HEK293T (cell line): ENCODE data around the gene MSMP.

Source experiments
- BHLHE40 ChIP-seq: fragments of 450-650 bp; IDR thresholded peaks from 2 replicates; pipeline ENCODE4 v1.6.1; 2016; ENCODE audit warnings: mild to moderate bottlenecking, moderate library complexity, borderline replicate concordance
- ELF4 ChIP-seq: fragments of 450-650 bp; IDR thresholded peaks from 2 replicates; pipeline ENCODE4 v1.6.1; 2017; ENCODE audit warnings: antibody characterized with exemption
- FOXA1 ChIP-seq: fragments of 450-650 bp; IDR thresholded peaks from 2 replicates; pipeline ENCODE4 v1.6.1; 2016; ENCODE audit warnings: mild to moderate bottlenecking
- FOXK2 ChIP-seq: fragments of 450-650 bp; IDR thresholded peaks from 2 replicates; pipeline ENCODE4 v1.6.1; 2016; ENCODE audit warnings: mild to moderate bottlenecking
- FOXM1 ChIP-seq: fragments of 450-650 bp; IDR thresholded peaks from 2 replicates; pipeline ENCODE4 v1.6.1; 2017; ENCODE audit warnings: mild to moderate bottlenecking, borderline replicate concordance
- HDGF ChIP-seq: fragments of 450-650 bp; IDR thresholded peaks from 2 replicates; pipeline ENCODE4 v1.6.1; 2017; ENCODE audit warnings: antibody characterized with exemption, borderline replicate concordance
- L3MBTL2 ChIP-seq: fragments of 450-650 bp; conservative IDR thresholded peaks from 2 replicates; pipeline ENCODE4 v1.6.1; 2016; ENCODE audit warnings: mild to moderate bottlenecking
- LEF1 ChIP-seq: fragments of 450-650 bp; IDR thresholded peaks from 2 replicates; pipeline ENCODE4 v1.6.1; 2017; ENCODE audit warnings: mild to moderate bottlenecking, borderline replicate concordance
- NFRKB ChIP-seq: fragments of 450-650 bp; IDR thresholded peaks from 2 replicates; pipeline ENCODE4 v1.6.1; 2016; ENCODE audit warnings: mild to moderate bottlenecking, moderate library complexity
- SP1 ChIP-seq: fragments of 450-650 bp; IDR thresholded peaks from 2 replicates; pipeline ENCODE4 v1.6.1; 2017
- SUZ12 ChIP-seq: fragments of 450-650 bp; IDR thresholded peaks from 2 replicates; pipeline ENCODE4 v1.6.1; 2016; ENCODE audit warnings: mild to moderate bottlenecking
- TARDBP ChIP-seq: fragments of 450-650 bp; IDR thresholded peaks from 2 replicates; pipeline ENCODE4 v1.6.1; 2016
- ZNF384 ChIP-seq: fragments of 450-650 bp; IDR thresholded peaks from 2 replicates; pipeline ENCODE4 v1.6.1; 2016
- TF ChIP-seq, protein P1 (sequence below): fragments of 450-650 bp; IDR thresholded peaks from 2 replicates; pipeline ENCODE4 v1.6.1; 2016

DNA sequence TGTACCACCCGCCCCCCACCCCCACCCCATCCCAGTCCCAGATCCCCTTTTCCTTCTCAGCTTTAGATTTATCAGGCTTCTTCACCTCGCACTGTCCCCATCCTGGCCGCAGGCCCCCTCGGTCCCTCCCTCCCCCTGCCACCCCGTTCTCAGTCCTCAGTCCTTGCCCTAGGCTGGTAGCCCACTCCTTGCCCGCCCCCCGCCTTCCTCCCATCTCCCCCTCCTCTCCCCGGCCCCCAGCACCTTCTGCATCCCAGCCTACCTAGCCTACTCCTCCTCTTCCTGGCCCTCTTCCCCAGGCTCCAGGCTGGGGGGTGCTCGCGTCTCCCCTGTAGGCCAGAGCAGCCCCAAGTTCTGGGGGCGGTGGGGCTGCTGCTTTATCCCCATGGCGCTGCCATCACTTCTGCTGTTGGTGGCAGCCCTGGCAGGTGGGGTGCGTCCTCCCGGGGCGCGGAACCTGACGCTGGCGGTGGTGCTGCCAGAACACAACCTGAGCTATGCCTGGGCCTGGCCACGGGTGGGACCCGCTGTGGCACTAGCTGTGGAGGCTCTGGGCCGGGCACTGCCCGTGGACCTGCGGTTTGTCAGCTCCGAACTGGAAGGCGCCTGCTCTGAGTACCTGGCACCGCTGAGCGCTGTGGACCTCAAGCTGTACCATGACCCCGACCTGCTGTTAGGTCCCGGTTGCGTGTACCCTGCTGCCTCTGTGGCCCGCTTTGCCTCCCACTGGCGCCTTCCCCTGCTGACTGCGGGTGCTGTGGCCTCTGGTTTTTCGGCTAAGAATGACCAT lies 38.1 kb upstream of the MSMP start:
- TF ChIP-seq ELF4 (no peak), SP1 (no peak), FOXA1 (no peak), L3MBTL2 (no peak), HDGF (no peak), FOXM1 (no peak), FOXK2 (no peak), TARDBP (no peak), NFRKB (no peak), SUZ12 (no peak), BHLHE40 (no peak), LEF1 (no peak), ZNF384 (no peak)
- TF ChIP-seq, protein P1, sequence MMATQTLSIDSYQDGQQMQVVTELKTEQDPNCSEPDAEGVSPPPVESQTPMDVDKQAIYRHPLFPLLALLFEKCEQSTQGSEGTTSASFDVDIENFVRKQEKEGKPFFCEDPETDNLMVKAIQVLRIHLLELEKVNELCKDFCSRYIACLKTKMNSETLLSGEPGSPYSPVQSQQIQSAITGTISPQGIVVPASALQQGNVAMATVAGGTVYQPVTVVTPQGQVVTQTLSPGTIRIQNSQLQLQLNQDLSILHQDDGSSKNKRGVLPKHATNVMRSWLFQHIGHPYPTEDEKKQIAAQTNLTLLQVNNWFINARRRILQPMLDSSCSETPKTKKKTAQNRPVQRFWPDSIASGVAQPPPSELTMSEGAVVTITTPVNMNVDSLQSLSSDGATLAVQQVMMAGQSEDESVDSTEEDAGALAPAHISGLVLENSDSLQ = no peak
